Esophagus muscularis mucosa (tissue), 3 donors: ENCODE measurements around the gene GNG2.

Experiments used
- CTCF ChIP-seq, 3 experiments: fragments of 200-600 bp in 2 of 3; fragments of 450-650 bp in 1 of 3; sonication (generic) in 2 of 3; IDR thresholded peaks; one replicate each; pipeline ENCODE4 v1.5.1; 2017 to 2019; ENCODE audit warnings: antibody characterized with exemption in 3 of 3, mild to moderate bottlenecking in 2 of 3, moderate library complexity in 1 of 3
- POLR2A ChIP-seq: fragments of 450-650 bp; IDR thresholded peaks from one replicate; pipeline ENCODE4 v1.6.1; 2017; ENCODE audit warnings: antibody characterized with exemption, moderate library complexity, mild to moderate bottlenecking, low read depth

- TF ChIP-seq CTCF (IDR thresholded peaks at IDR 0.05) = no peak
- TF ChIP-seq POLR2A = no peak
These were observed 1.9 kb downstream of the GNG2 start for GRCh38 chr14:51862176-51862796.
